NCI-H446 (cell line): Measurements from ENCODE around the gene ERICH6.

ENCODE experiments used
- DNase-seq, 2 experiments: peaks; one replicate each; lab custom pipeline; 2025; lab: John Stamatoyannopoulos, UW

Gene ERICH6

DNA sequence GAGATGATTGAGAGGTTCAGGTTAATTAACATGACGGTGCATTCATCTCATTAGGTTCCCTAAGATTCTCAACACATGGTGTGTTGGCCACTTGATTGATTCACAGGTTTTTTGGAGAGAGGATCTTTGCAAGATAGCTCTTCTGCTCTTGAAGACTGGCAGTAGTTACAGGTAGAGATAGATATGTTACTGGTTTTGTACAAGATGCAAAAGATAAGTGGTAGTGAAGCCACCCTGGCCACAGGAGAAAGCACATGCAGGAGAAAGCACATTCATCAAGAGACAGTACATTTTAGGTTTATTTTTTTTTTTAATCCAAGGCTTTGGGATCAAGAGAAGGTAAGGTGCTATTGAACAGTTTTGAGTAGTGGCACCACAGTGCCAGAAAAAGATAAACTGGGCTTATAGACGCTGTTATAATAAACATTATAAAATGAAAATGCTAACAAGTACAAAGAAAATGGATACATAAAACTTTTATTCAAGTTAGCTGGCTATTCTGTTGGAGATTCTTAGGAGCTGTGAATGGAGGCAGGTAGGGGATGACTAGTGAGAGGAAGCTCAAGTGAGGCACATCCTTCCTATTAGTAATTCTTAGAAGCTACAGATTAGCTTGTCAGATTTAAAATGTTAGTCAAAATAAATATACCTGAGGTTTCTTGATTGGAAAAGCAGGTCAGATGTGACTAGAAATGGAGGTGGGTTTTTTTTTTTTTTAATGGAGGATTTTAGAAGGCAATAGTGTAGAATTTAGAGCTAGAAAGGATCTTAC, 89.8 kb downstream of the ERICH6 start:
- DNase-seq, result no peak

DNA sequence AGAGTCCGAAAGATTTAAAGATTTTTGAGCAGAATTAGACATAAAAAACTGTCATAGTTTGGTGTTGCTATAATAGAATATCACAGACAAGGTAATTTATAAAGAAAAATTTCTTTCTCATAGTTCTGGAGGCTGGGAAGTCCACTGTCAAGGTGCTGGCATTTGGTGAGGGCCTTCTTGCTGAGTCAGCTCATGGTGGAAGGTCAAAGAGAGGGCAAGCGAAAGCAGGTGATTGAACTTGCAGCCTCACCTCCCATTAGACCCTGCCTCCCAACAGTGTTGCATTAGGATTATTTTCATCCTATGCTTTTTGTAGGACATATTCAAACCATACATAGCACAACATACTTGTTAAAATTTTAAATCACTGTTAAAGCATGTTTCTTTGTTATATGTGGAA, 90.7 kb downstream of the ERICH6 start:
- no peak for DNase-seq

DNA sequence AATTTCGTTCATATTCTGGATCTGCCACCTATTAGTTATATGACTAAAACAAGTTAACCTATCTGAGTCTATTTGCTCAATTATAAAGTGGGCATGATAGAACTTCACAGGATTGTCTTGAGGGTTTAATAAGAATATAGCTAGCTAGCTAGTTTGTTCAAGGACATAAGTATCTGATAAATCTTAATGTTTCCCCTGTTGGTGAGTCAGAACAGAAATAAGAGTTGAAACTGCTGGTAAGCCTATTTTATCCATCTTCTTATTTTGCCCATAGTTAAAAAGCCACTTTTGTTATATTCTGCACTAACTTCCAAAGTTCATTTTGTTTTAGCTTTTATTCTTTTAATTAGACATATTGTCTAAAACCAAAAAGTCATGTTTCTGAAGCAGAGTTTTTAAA, 91.2 kb downstream of the ERICH6 start:
- no peak for DNase-seq

DNA sequence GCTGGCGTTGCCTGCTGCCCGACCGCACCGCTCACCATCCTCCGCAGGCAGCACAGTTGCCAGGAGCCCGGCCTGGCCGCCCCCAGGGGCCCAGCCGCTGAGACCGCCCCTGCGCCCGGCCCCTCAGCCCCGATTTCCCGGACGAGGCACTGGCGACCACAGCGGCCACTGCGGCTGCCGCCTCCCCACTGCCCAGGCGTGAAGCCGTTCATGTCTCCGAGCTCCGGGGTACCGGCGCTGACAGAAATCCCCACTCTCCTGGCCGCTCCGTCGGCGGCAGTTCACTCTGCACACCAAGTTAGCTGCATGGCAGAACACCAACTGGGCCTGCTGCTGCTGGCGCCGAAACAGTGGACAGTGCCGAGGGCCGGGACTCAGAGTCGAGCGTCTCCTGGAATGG, 92.1 kb downstream of the ERICH6 start:
- no peak for DNase-seq

DNA sequence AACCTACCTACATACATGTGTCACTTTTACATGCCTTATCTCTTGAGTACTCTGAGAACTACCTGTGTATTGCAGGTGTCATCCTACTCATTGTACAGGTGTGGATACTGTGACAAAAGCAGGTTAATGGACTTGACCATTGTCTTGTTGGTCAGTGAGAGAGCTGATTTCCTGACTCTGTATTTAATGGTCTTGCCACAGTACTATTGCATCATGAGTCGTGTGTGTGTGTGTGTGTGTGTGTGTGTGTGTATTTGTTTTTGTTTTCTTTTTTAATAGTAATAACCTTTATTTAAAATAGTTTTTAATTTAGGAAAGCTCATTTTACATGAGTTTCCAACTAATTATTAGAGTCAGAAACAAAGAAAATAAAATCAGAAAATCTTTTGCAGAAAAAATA, 92.9 kb downstream of the ERICH6 start:
- no peak for DNase-seq

DNA sequence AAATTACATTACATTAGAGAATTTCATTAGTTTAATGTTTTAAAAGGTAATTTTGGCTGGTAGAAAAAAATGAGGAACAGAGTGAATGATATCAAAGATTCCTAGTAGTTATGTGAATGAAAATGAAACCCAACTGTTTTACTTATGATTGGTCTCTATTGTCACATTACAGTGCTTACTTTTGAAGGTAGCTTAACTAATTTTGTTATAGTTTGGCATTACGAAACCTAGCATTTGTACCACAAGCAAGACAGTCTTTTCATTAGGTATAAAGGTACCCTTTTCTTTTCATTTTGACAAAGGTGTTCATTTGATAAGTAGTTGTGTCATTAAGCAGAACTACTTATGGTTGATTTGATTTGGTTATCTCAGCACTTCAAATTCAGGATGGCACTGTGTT, 93.7 kb downstream of the ERICH6 start:
- DNase-seq, result no peak
